Measurements from ENCODE around the gene MRTFA.

DNA sequence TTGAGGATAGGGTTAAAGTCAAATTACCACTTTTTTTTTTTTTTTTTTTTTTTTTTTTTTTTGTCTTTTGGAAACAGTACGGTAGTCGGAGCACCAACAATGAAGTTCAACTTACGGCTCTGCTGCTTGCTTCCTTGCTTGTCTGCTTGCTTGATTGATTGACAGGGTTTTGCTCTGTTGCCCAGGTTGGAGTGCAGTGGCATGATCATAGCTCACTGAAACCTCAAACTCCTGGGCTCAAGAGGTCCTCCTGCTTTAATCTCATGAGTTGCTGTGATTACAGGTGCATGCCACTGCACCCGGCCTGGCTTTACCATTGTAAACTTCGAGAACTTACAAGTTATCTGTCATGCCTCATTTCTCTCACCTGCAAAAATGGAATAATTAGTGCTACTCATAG, 260.4 kb downstream of the MRTFA start:
- no peak for TF ChIP-seq CTCF (IDR thresholded peaks at IDR 0.05)
- TF ChIP-seq POLR2A (IDR thresholded peaks at IDR 0.05): no peak
